Fibroblast of lung (primary cell): Measurements from ENCODE around the gene MBNL2. TPM values are rescaled to one million over a fixed set of nuclear protein-coding genes. Genes with fewer than 3 reads are reported as not detected.
A peak's percentile ranks its signal among the peaks of the same experiment; 100 is the strongest.

Experiments used
- DNase-seq, 2 donors: peaks; one replicate each; pipeline versions ENCODE4 v3.0.0 to v3.0.0-alpha.2; 2010; ENCODE audit warnings: low read depth in 2 of 2
- H2AFZ ChIP-seq: 2 replicates; pipeline ENCODE4 v1.5.1; 2012; ENCODE audit warnings: low read length, control low read depth, inconsistent platforms
- H3K27ac ChIP-seq: 2 replicates; pipeline ENCODE4 v1.5.1; 2011; ENCODE audit warnings: low read length, control low read depth; ENCODE audit not compliant: insufficient read depth
- H3K27me3 ChIP-seq: 2 replicates; pipeline ENCODE4 v1.5.1; 2011; ENCODE audit warnings: mild to moderate bottlenecking, low read length; ENCODE audit not compliant: control insufficient read depth, insufficient read depth
- H3K36me3 ChIP-seq: 2 replicates; pipeline ENCODE4 v1.5.1; 2011; ENCODE audit warnings: low read length; ENCODE audit not compliant: control insufficient read depth, insufficient read depth
- H3K4me1 ChIP-seq: 2 replicates; pipeline ENCODE4 v1.5.1; 2011; ENCODE audit warnings: low read length; ENCODE audit not compliant: control insufficient read depth, insufficient read depth; ENCODE audit errors: extremely low read depth
- H3K4me2 ChIP-seq: 2 replicates; pipeline ENCODE4 v1.5.1; 2011; ENCODE audit warnings: low read length, control low read depth; ENCODE audit not compliant: insufficient read depth; ENCODE audit errors: extremely low read depth
- H3K4me3 ChIP-seq, 4 experiments: fragments of 200-600 bp in 1 of 4; sonication (generic) in 1 of 4; replicated peaks in 1 of 4; 2 replicates each; pipeline ENCODE4 v1.5.1; 2011 to 2016; ENCODE audit warnings: low read length in 4 of 4, low read depth in 3 of 4, mild to moderate bottlenecking in 3 of 4, control low read depth in 2 of 4, inconsistent platforms in 1 of 4, mixed read lengths in 1 of 4; ENCODE audit not compliant: insufficient read depth in 1 of 4; ENCODE audit errors: control extremely low read depth in 1 of 4
- H3K79me2 ChIP-seq: 2 replicates; pipeline ENCODE4 v1.5.1; 2012; ENCODE audit warnings: mild to moderate bottlenecking, low read length, inconsistent platforms; ENCODE audit not compliant: control insufficient read depth, insufficient read depth
- H3K9ac ChIP-seq: 2 replicates; pipeline ENCODE4 v1.5.1; 2011; ENCODE audit warnings: mild to moderate bottlenecking, low read length, control low read depth; ENCODE audit not compliant: insufficient read depth
- H3K9me3 ChIP-seq: 2 replicates; pipeline ENCODE4 v1.5.1; 2012; ENCODE audit warnings: low read depth, low read length; ENCODE audit not compliant: control insufficient read depth, insufficient read depth
- H4K20me1 ChIP-seq: 2 replicates; pipeline ENCODE4 v1.5.1; 2011; ENCODE audit warnings: low read length; ENCODE audit not compliant: control insufficient read depth, insufficient read depth; ENCODE audit errors: extremely low read depth
- CTCF ChIP-seq, 2 donors: IDR thresholded peaks in 1 of 2; conservative IDR thresholded peaks in 1 of 2; 1 replicate in 1 of 2; 2 replicates in 1 of 2; pipeline ENCODE4 v1.5.1; 2011 to 2012; ENCODE audit warnings: low read length in 2 of 2, control low read depth in 1 of 2, inconsistent platforms in 1 of 2, low read depth in 1 of 2, mild to moderate bottlenecking in 1 of 2
- EZH2 ChIP-seq: IDR thresholded peaks from 2 replicates; pipeline ENCODE4 v1.5.1; 2012; ENCODE audit warnings: low read length, control low read depth, mild to moderate bottlenecking; ENCODE audit errors: missing control alignments
- polyA plus RNA-seq, 2 donors: library from polyadenylated mRNA; depleted of rRNA in 1 of 2; stranded (reverse) in 1 of 2; unstranded in 1 of 2; fragments of >200 nt; gene quantifications; 2 replicates each; pipeline ENCODE4 v1.2.1, GENCODE V29; 2011 to 2012; ENCODE audit warnings: missing spikeins in 1 of 2
- total RNA-seq: library from RNA; depleted of rRNA; stranded (reverse); fragments of >200 nt; gene quantifications from 2 replicates; pipeline ENCODE4 v1.2.1, GENCODE V29; 2014

MBNL2 gene
- total and polyA plus RNA-seq, 2 donors (not counting 1 experiment from before 2014, with no cell fraction given): 48.9 to 61.1 TPM

- H3K9ac ChIP-seq: no peak overlapping the region
- H3K9me3 ChIP-seq: no peaks in the 10 kb centered on the region
- no peak overlapping the region for H2AFZ ChIP-seq
- no peak overlapping the region for H3K27ac ChIP-seq
- TF ChIP-seq CTCF (conservative IDR thresholded peaks at IDR 0.05 in 1 of 2, IDR thresholded peaks at IDR 0.05 in 1 of 2; ENCODE audit: low read depth in 1 of 2, low read length in 2 of 2): no peak
- TF ChIP-seq EZH2: no peak
- no peaks in the 10 kb centered on the region for H4K20me1 ChIP-seq
- H3K4me3 ChIP-seq: no peak overlapping the region
- H3K36me3 ChIP-seq: no peaks in the 10 kb centered on the region
- peaks cover 46% of the 10 kb centered on the region for H3K79me2 ChIP-seq
- peak in 1 of 2 donors; percentile 38 for DNase-seq
- H3K4me1 ChIP-seq: peaks cover 19% of the 10 kb centered on the region
- H3K4me2 ChIP-seq: no peak overlapping the region
- H3K27me3 ChIP-seq: no peaks in the 10 kb centered on the region
These were observed 50.4 kb downstream of the MBNL2 start for GRCh38 chr13:97272526-97272925.

- Histone ChIP-seq H3K9ac (no peak overlapping the region), H3K4me2 (peak overlapping the region; percentile 46), H3K9me3 (no peaks in the 10 kb centered on the region), H4K20me1 (no peaks in the 10 kb centered on the region), H3K79me2 (peaks cover 46% of the 10 kb centered on the region), H2AFZ (no peak overlapping the region), H3K4me1 (peaks cover 19% of the 10 kb centered on the region), H3K4me3 (no peak overlapping the region), H3K36me3 (no peaks in the 10 kb centered on the region), H3K27me3 (no peaks in the 10 kb centered on the region), H3K27ac (peak overlapping the region; percentile 3)
- DNase-seq: peak in 1 of 2 donors; percentile 46
- TF ChIP-seq CTCF (conservative IDR thresholded peaks at IDR 0.05 in 1 of 2, IDR thresholded peaks at IDR 0.05 in 1 of 2; ENCODE audit: low read depth in 1 of 2, low read length in 2 of 2) (no peak), EZH2 (no peak)
These were observed 51.3 kb downstream of the MBNL2 start for GRCh38 chr13:97273341-97273831.

- no peaks in the 10 kb centered on the region for H4K20me1 ChIP-seq
- no peak overlapping the region for H2AFZ ChIP-seq
- H3K79me2 ChIP-seq: peaks cover 43% of the 10 kb centered on the region
- H3K9me3 ChIP-seq: no peaks in the 10 kb centered on the region
- H3K27me3 ChIP-seq: no peaks in the 10 kb centered on the region
- peak overlapping the region; percentile 62 for H3K27ac ChIP-seq
- peak overlapping the region in 2 of 4 experiments; percentile 12 to 15 for H3K4me3 ChIP-seq
- peaks cover 16% of the 10 kb centered on the region for H3K4me1 ChIP-seq
- peak; percentile 89 to 94 for DNase-seq
- TF ChIP-seq EZH2 (no peak), CTCF (conservative IDR thresholded peaks at IDR 0.05 in 1 of 2, IDR thresholded peaks at IDR 0.05 in 1 of 2; ENCODE audit: low read depth in 1 of 2, low read length in 2 of 2) (no peak)
- no peaks in the 10 kb centered on the region for H3K36me3 ChIP-seq
- H3K4me2 ChIP-seq: peak overlapping the region; percentile 53
- H3K9ac ChIP-seq: no peak overlapping the region
These were observed 52.9 kb downstream of the MBNL2 start for GRCh38 chr13:97274829-97275649.
